AG09319 (cell line): ENCODE measurements around the gene OSGEPL1.

Source experiments
- DNase-seq: peaks from one replicate; pipeline ENCODE4 v3.0.0-alpha.2; 2010; ENCODE audit warnings: low read depth; ENCODE audit errors: extremely low read depth
- CTCF ChIP-seq: IDR thresholded peaks from 2 replicates; pipeline ENCODE4 v1.5.1; 2011; ENCODE audit warnings: low read depth, mild to moderate bottlenecking, inconsistent platforms, low read length, moderate library complexity

The OSGEPL1 gene

GRCh38 chr2:189762551-189763298 is at the start of gene OSGEPL1:
TSS of gene OSGEPL1 (minus strand) at chr2:189762792. CDS start at chr2:189761640, 1,152 bp downstream.
- DNase-seq = peak; percentile 55
- peak; percentile 66 for TF ChIP-seq CTCF

GRCh38 chr2:189803431-189803830 is 40.8 kb upstream of the OSGEPL1 start:
- no peak for DNase-seq
- TF ChIP-seq CTCF = no peak

DNA sequence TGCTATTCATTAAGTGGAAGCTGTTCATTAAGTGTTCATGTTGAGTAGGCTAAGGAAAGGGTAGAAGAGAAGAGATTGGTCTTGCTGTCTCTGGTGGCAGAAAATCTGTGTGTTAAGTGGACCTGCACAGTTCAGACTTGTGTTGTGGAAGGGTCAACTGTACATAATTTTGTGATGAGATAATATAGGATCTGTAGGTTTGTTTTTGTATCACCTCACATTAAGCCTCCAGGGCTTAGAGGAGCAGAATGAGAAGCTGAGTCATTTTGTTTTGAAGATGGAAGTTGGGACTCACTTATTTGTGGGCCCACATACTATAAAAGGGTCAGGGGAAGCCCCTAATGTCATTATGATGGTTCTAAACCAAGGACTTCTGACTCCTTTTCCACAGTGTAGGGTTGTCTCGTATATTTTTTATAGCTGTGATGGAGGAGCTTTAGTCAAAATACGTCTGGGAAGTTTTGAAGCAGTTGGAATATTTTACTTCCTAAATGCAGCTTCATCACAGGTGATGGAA is 39.9 kb upstream of the OSGEPL1 start:
- no peak for DNase-seq
- no peak for TF ChIP-seq CTCF

GRCh38 chr2:189799531-189799930 is 36.9 kb upstream of the OSGEPL1 start:
- no peak for DNase-seq
- no peak for TF ChIP-seq CTCF

DNA sequence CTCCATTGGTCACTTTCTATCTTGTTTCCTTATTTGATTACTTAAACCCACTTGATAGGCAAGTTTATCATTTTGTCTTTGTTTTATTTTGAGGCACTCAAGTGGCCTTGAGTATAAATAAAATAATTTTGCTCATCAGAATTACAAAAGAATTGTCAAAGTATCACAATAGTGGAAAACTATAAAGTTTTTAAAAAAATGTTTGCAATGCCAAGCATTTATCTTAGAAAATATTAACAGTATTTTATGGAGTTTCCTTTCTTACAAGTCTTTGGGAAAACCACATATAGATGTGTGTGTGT is 36.4 kb upstream of the OSGEPL1 start:
- no peak for TF ChIP-seq CTCF

GRCh38 chr2:189798312-189799029 is 35.9 kb upstream of the OSGEPL1 start:
- TF ChIP-seq CTCF = peak; percentile 51
- DNase-seq = no peak

More for the DNA sequence above, 36.4 kb upstream of the OSGEPL1 start:
- no peak for DNase-seq

DNA sequence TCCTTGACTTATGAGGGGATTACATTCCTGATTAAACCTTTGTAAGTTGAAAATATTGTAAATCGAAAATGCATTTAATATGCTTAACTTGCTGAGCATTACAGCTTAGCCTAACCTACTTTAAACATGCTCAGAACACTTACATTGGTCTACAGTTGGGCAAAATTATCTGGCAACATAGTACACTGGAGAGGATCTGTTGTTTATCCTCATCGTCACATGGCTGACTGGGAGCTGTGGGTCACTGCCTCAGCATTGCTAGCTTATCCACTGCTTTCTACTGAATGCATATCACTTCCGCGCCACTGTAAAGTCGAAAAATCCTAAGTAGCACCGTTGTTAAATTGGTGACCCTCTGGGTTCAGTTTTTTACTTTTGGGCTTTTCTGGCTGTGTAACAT is 35.3 kb upstream of the OSGEPL1 start:
- DNase-seq = no peak
- no peak for TF ChIP-seq CTCF
